ENCODE results near the gene NPBWR2.
A peak's percentile ranks its signal among the peaks of the same experiment; 100 is the strongest.

NPBWR2 gene

GRCh38 chr20:64116541-64117431 is 9.4 kb upstream of the NPBWR2 start:
- no peak for DNase-seq

GRCh38 chr20:64116016-64116415 is 8.7 kb upstream of the NPBWR2 start:
- DNase-seq: no peak

DNA sequence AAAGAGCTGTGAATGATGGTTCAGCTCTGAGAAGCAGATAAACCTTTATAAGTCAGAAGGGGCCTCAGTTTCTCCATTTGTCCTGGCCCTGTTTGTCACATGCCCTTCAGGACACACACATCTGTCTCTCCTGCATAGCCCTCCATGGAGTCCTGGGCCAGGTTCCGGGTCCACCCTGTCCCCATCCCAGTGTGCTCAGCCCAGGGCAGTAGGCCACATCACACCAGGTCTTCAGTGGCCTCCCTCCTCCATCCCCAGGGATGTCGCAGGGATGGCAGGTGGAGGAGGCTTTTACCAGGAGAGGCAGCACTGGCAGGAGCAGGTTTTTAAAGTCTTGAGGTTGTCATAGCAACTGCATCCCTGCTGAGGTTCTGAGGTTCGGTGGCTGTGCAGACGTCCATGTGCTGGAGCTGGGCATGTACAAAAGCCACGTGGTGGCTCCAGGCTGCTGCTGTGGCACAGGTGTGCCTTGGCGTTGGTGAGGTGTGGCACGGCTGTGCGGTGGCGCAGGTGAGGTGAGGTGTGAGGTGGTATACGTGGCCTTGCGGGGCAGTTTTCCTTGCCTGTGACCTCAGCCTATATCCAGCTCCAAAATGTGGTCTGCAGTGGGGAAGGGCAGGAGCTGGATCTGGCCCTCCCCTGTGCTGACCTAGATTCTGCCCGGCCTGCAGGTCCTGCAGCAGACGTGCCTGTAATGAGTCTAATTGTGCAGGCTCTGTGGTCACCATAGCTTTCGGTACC is 8.0 kb upstream of the NPBWR2 start:
- peak in 1 of 2 experiments; percentile 13 for DNase-seq

- no peak for DNase-seq
Observed at GRCh38 chr20:64114356-64114971, 7.1 kb upstream of the NPBWR2 start.

DNA sequence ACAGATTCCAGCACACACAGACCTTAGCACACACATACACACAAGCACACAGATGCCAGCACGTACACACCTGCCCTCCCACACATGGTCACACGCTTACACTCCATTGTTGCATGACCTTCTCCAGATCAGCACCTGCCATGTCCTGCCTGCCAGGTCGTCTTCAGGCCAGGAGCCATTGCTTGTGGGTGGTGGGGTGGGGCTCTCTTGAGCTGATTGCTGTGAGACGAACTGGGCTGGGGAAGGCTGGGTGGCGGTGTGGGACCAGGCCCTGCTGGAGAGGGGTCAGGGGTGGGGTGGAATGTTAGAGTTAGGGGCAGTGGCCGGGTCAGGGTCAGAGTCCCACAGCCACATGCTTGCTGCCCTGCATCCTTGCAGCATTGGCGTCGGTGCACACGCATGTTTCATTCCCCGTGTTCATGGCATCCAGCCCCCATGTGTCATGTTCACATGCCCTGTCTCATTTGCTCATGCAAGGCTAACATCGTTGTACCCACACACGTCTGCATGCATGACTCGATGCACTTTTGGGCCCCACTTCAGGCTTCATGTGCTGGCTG is 6.5 kb upstream of the NPBWR2 start:
- no peak for DNase-seq

- DNase-seq: no peak
Observed at GRCh38 chr20:64113444-64113775, 6.0 kb upstream of the NPBWR2 start.

DNA sequence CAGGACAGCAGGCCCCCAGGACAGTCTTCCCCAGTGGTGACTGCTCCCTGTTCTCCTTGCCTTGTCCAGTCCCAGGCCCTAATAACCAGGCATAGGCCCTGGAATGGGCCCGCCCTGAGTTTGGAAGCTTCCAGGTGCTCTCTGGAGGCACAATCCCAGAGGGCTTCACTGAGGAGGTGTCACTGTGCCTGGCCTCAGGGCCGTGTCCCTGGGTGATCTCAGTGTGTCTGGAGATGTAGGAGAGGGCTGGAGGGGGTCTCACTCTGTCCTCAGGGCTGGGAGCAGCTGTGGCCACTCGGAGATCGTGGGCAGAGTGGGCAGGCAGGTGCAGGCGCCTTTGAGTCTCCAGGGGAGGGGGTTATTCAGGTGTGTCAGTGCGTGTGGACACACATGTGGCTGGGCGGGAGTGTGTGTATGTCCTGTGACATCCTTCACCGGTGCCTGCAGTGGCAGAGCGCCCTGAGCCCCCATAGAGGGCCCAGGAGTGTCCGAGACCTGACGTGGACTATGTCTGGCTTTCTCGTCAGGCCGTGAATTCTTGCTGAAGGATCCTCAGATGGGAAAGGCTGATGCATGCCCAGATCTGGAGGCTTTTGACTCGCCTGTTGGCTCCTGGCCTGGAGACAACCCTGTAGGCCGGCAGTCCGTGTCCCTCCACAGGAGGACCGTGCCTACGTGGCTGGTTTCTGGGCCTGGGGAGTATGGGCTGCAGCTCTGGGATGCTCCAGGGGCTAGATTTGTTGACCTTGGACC is 5.5 kb upstream of the NPBWR2 start:
- no peak for DNase-seq

- DNase-seq: no peak
Observed at GRCh38 chr20:64111841-64112641, 4.7 kb upstream of the NPBWR2 start.

DNA sequence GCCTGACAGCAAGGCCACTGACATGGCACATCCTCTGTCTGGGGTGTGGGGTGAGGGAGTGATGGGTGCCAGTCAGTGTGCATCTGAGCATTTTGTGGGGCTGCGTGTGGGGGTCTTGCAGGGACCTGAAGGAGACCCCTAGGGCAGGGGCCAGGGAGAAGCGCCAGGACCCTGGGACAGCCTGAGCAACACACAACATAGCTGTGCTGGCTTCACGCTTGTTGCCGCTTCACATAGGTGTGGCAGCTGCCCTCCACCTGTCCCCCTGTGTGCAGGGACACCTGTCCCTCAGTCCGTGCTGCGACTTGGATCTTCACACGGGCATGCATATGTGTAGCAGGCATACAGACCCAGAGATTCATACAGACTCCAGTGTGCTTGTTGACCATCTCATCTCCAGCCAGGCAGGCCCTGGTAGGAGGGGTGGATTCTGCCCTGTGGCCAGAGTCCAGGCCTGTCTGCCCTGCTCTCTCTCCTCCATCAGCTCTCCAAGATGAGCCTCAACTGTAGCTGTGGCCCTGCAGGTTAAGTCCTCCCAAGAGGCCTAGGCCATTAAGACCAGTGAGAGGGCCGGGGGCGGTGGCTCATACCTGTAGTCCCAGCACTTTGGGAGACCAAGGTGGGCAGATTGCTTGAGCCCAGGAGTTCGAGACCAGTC is 3.2 kb upstream of the NPBWR2 start:
- DNase-seq: no peak

GRCh38 chr20:64109831-64110391 is 2.5 kb upstream of the NPBWR2 start:
- DNase-seq: no peak

- no peak for DNase-seq
Observed at GRCh38 chr20:64108731-64109681, 1.6 kb upstream of the NPBWR2 start.

DNA sequence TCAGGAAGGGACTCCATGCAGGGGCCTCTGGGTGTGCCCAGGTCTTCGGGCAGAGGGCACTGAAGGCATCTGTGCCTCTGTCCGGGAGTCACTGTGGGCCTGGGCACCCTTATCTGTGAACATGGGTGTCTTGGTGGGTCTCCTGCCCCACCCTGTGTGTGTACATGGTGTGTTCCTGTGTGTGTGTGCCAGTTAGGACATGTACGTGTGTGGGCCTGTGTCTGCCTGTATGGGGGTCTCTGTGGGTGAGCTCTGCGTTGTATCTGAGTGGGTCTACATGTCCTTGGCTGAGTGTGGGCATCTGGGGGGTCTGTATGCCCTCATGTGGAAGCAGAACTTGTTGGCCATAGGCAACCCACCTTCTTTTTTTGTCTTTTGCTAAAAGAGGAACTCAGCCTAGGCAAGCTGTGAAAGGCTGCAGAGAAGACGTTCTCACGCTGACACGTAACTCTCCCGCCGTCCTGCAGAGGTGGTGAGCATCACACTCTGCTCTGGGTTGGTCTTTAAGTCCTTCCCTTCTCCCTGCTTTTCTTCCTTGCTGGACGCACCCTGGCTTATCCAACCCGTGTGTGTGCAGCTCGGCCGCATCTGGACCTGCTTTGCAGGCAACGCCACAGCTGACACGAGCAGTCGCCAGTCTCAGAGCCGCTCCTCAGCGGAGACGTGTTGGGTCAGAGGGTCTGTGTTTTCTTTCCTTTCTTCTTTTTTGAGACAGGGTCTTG is 532 bp upstream of the NPBWR2 start:
- no peak for DNase-seq

DNA sequence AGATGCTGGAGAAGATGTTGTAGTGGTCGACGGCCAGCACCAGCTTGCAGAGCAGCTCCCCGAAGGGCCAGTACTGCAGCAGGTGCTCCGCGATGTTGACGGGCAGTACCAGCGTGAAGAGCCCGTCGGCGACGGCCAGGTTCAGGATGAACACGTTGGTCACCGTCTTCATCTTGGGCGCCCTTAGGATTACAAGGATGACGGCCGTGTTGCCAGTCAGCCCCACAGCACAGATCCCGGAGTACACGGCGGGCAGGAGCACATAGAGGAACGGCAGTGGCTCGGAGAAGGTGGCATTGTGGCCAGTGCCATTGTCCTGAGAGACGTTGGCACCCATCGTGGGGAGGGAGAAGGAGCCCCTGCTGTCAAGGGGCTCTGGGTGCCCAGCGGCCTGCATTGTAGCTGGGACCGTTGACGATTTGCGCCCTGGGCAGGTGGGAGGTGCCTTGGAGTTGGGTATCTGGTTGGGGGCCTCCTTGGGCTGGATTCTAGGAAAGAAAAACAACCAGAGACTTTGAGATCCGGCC is 867 bp downstream of the NPBWR2 start:
- DNase-seq: no peak

- DNase-seq: no peak
Observed at GRCh38 chr20:64105846-64106434, 1.4 kb downstream of the NPBWR2 start.

GRCh38 chr20:64104667-64105451 is 2.5 kb downstream of the NPBWR2 start:
- DNase-seq: no peak

- DNase-seq: no peak
Observed at GRCh38 chr20:64103871-64104666, 3.3 kb downstream of the NPBWR2 start.
